Uterus (tissue), 4 donors: ENCODE data around the gene FGD6. TPM values are rescaled to one million over a fixed set of nuclear protein-coding genes. Genes with fewer than 3 reads are reported as not detected.
"Not testable (repeated sequence)": the region's sequence is repeated elsewhere in the genome, so short reads cannot be mapped to it uniquely, and the experiment has no call there.

Experiments
- DNase-seq, 2 donors: peaks; one replicate each; pipeline ENCODE4 v3.0.0-alpha.2; 2019 to 2020
- H3K27ac ChIP-seq, 2 donors: fragments of 200-600 bp; sonication (generic); 1 replicate in 1 of 2; 2 replicates in 1 of 2; pipeline ENCODE4 v1.5.1; 2016 to 2018
- H3K27me3 ChIP-seq, 2 donors: fragments of 200-600 bp; sonication (generic); one replicate each; pipeline ENCODE4 v1.5.1; 2018 to 2019; ENCODE audit warnings: control low read depth in 1 of 2
- H3K36me3 ChIP-seq, 2 donors: fragments of 200-600 bp; sonication (generic); one replicate each; pipeline ENCODE4 v1.5.1; 2019; ENCODE audit warnings: control low read depth in 1 of 2
- H3K4me1 ChIP-seq, 2 donors: fragments of 200-600 bp; sonication (generic); one replicate each; pipeline ENCODE4 v1.5.1; 2018 to 2019; ENCODE audit warnings: control low read depth in 1 of 2
- H3K4me3 ChIP-seq, 2 donors: fragments of 200-600 bp; sonication (generic); 1 replicate in 1 of 2; 2 replicates in 1 of 2; pipeline ENCODE4 v1.5.1; 2018 to 2019; ENCODE audit warnings: mild to moderate bottlenecking in 1 of 2
- H3K9me3 ChIP-seq, 2 donors: fragments of 200-600 bp; sonication (generic); one replicate each; pipeline ENCODE4 v1.5.1; 2019; ENCODE audit warnings: control low read depth in 1 of 2
- CTCF ChIP-seq, 4 experiments: fragments of 200-600 bp in 2 of 4; fragments of 450-650 bp in 2 of 4; sonication (generic) in 2 of 4; IDR thresholded peaks; one replicate each; pipeline ENCODE4 v1.5.1; 2016 to 2019; ENCODE audit warnings: antibody characterized with exemption in 4 of 4, mild to moderate bottlenecking in 2 of 4, moderate library complexity in 1 of 4
- POLR2A ChIP-seq, 2 donors: fragments of 450-650 bp; IDR thresholded peaks; one replicate each; pipeline ENCODE4 v1.6.1; 2016; ENCODE audit warnings: antibody characterized with exemption in 2 of 2, mild to moderate bottlenecking in 1 of 2, moderate library complexity in 1 of 2
- intact Hi-C: fragments of 100-400 bp; cut with DNase I; formaldehyde crosslinking; loops from one replicate; pipeline ENCODE4 v1.15.1; 2023; ENCODE audit warnings: low total_unique reads
- total RNA-seq, 4 donors: library from RNA; depleted of rRNA in 3 of 4; stranded (reverse); fragments of >200 nt in 3 of 4; gene quantifications; one replicate each; pipeline versions ENCODE4 v1.1.0 to v1.2.4, GENCODE V29; 2014 to 2023
- donor health status: DM: yes; HTN: yes; CAD: no.

FGD6 gene
- total RNA-seq, 4 donors from 2014 or later: 7.6 to 25.3 (median 15.1) TPM

GRCh38 chr12:95197636-95198035 lies 19.6 kb downstream of the FGD6 start:
- intact Hi-C loops: no loop called here
- no peak for TF ChIP-seq CTCF (IDR thresholded peaks at IDR 0.05)
- no peak for TF ChIP-seq POLR2A (IDR thresholded peaks at IDR 0.05)
- no peak for DNase-seq

GRCh38 chr12:95196875-95197569 lies 20.2 kb downstream of the FGD6 start:
- H3K4me1 ChIP-seq, intact Hi-C loops: not testable (repeated sequence)

More at GRCh38 chr12:95197636-95198035, 19.6 kb downstream of the FGD6 start:
- H3K36me3 ChIP-seq: no peaks in the 10 kb centered on the region
- H3K27ac ChIP-seq: no peak overlapping the region
- no peaks in the 10 kb centered on the region for H3K9me3 ChIP-seq
- no peak overlapping the region for H3K4me3 ChIP-seq
- peaks cover 0 to 6% of the 10 kb centered on the region in 2 donors for H3K4me1 ChIP-seq
- no peaks in the 10 kb centered on the region for H3K27me3 ChIP-seq

GRCh38 chr12:95195122-95195521 lies 22.1 kb downstream of the FGD6 start:
- H3K4me1 ChIP-seq: no peaks in the 10 kb centered on the region

More at GRCh38 chr12:95196875-95197569, 20.2 kb downstream of the FGD6 start:
- not testable (repeated sequence) for H3K27ac ChIP-seq, DNase-seq, H3K27me3 ChIP-seq, H3K4me3 ChIP-seq, H3K36me3 ChIP-seq, H3K9me3 ChIP-seq

GRCh38 chr12:95193139-95193538 lies 24.1 kb downstream of the FGD6 start:
- no peak for DNase-seq
- Histone ChIP-seq H3K27me3 (no peaks in the 10 kb centered on the region), H3K9me3 (no peaks in the 10 kb centered on the region), H3K4me3 (no peak overlapping the region), H3K4me1 (no peaks in the 10 kb centered on the region), H3K36me3 (no peaks in the 10 kb centered on the region), H3K27ac (no peak overlapping the region)
- intact Hi-C loops: no loop called here
- no peak for TF ChIP-seq POLR2A (IDR thresholded peaks at IDR 0.05)
- no peak for TF ChIP-seq CTCF (IDR thresholded peaks at IDR 0.05)

More at GRCh38 chr12:95195122-95195521, 22.1 kb downstream of the FGD6 start:
- Histone ChIP-seq H3K27ac (no peak overlapping the region), H3K27me3 (no peaks in the 10 kb centered on the region), H3K9me3 (no peaks in the 10 kb centered on the region), H3K4me3 (no peak overlapping the region), H3K36me3 (no peaks in the 10 kb centered on the region)
- TF ChIP-seq CTCF (IDR thresholded peaks at IDR 0.05) (no peak), POLR2A (IDR thresholded peaks at IDR 0.05) (no peak)
- no peak for DNase-seq
- intact Hi-C loops: no loop called here

DNA sequence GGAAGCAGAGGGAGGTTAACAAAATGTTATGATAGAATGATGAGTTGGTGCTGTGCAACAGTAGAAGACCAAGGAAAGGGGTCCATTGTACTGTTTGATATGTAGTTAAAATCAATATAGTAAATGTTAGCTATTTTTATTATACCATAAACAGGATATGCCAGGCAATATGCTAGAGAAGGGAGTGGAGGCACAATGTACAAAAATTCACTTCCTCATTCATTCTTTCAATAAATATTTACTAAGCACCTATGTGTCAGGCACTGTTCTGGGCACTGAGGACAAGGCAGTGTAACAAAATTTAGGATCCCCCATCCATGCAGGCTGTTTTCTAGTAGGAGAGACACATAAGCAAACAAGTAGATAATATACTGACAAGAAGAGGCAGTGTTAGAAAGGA lies 25.0 kb downstream of the FGD6 start:
- H3K36me3 ChIP-seq: no peaks in the 10 kb centered on the region
- no peaks in the 10 kb centered on the region for H3K4me1 ChIP-seq
- intact Hi-C loops: no loop called here
- TF ChIP-seq POLR2A (IDR thresholded peaks at IDR 0.05): no peak
- H3K4me3 ChIP-seq: no peak overlapping the region
- no peak overlapping the region for H3K27ac ChIP-seq
- no peak for DNase-seq
- H3K9me3 ChIP-seq: no peaks in the 10 kb centered on the region
- H3K27me3 ChIP-seq: no peaks in the 10 kb centered on the region

DNA sequence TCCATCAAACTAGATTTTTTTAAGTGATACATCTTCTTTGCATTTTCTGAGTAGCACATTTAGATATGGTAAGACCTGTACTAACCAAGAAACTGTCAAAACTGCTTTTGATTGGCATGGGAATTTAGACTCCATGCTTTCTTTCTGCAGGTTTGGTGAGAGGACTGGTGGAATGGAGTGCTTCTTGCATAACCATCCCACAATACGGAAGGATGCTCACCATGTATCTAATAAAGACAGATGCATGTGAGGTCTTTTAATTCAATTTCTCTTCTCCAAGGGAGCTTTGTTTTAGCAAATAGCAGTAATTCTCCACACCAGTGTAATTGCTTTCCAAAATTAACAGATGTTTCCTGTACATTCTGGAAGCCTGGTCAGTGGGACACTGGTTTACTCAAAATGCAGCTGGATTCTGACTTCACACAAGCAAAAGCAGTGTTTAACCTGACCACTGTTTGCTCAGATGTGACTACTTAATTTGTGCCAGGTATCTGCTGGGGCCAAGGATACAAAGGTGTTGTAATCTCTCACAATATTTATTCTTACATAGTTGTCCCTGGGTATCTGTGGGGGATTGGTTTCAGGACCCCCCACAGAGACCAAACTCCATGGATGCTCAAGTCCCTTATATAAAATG lies 26.1 kb downstream of the FGD6 start:
- no peak for TF ChIP-seq CTCF (IDR thresholded peaks at IDR 0.05)
- no peak for TF ChIP-seq POLR2A (IDR thresholded peaks at IDR 0.05)
- H3K27ac ChIP-seq: no peak overlapping the region

More for the DNA sequence above, 26.1 kb downstream of the FGD6 start:
- H3K36me3 ChIP-seq: no peaks in the 10 kb centered on the region
- no peaks in the 10 kb centered on the region for H3K9me3 ChIP-seq
- intact Hi-C loops: no loop called here
- H3K4me1 ChIP-seq: no peaks in the 10 kb centered on the region
- DNase-seq: no peak
- H3K4me3 ChIP-seq: no peak overlapping the region
- H3K27me3 ChIP-seq: no peaks in the 10 kb centered on the region
